H1 (cell line): ENCODE data around the gene DEFB112. TPM values are rescaled to one million over a fixed set of nuclear protein-coding genes. Genes with fewer than 3 reads are reported as not detected.

Source experiments
- CTCF ChIA-PET: fragments of 300-600 bp; sonication (Branson Sonifier 250); formaldehyde crosslinking; loops from one replicate; lab custom pipeline; 2021; ENCODE audit not compliant: partially characterized antibody; lab: Charles Lee
- POLR2A ChIA-PET: fragments of 300-600 bp; sonication (Branson Sonifier 250); formaldehyde crosslinking; loops from one replicate; lab custom pipeline; 2021; ENCODE audit warnings: inconsistent platforms; ENCODE audit not compliant: partially characterized antibody; lab: Charles Lee
- DNase-seq, 2 experiments: peaks; one replicate each; pipeline versions ENCODE4 v3.0.0 to v3.0.0-alpha.2; 2010 to 2022; ENCODE audit warnings: low spot score in 2 of 2, low read depth in 1 of 2, mixed read lengths in 1 of 2
- FAIRE-seq: peaks from 2 replicates; lab custom pipeline; 2011; peaks lifted over from hg19 to GRCh38; lab: Jason Lieb, UNC
- H2AFZ ChIP-seq: 2 replicates; pipeline ENCODE4 v1.8.1; 2012; ENCODE audit warnings: low read length, inconsistent platforms
- H2AK5ac ChIP-seq: 2 replicates; pipeline ENCODE4 v1.6.1; 2013; ENCODE audit warnings: low read depth, low read length
- H2BK120ac ChIP-seq: replicated peaks from 2 replicates; pipeline ENCODE3; 2013; ENCODE audit warnings: low read depth, low read length, inconsistent platforms
- H2BK12ac ChIP-seq: 2 replicates; pipeline ENCODE4 v1.6.1; 2013; ENCODE audit warnings: low read depth, low read length
- H2BK15ac ChIP-seq: 2 replicates; pipeline ENCODE4 v1.6.1; 2013; ENCODE audit warnings: low read length
- H2BK20ac ChIP-seq: 2 replicates; pipeline ENCODE4 v1.6.1; 2013; ENCODE audit warnings: low read length
- H2BK5ac ChIP-seq: 2 replicates; pipeline ENCODE4 v1.6.1; 2013; ENCODE audit warnings: low read depth, low read length
- H3K14ac ChIP-seq: 2 replicates; pipeline ENCODE4 v1.6.1; 2013; ENCODE audit warnings: inconsistent platforms; ENCODE audit not compliant: insufficient read length
- H3K18ac ChIP-seq: 2 replicates; pipeline ENCODE4 v1.6.1; 2013; ENCODE audit warnings: low read length; ENCODE audit errors: extremely low read depth
- H3K23ac ChIP-seq: 2 replicates; pipeline ENCODE4 v1.6.1; 2013; ENCODE audit warnings: inconsistent platforms; ENCODE audit not compliant: insufficient read length
- H3K23me2 ChIP-seq: 2 replicates; pipeline ENCODE4 v1.6.1; 2013; ENCODE audit warnings: low read depth, low read length
- H3K27ac ChIP-seq: 2 replicates; pipeline ENCODE4 v1.6.1; 2011; ENCODE audit warnings: low read depth, low read length, inconsistent platforms
- H3K27me3 ChIP-seq, 4 experiments: replicated peaks in 1 of 4; 1 replicate in 1 of 4; 2 replicates in 3 of 4; pipeline versions ENCODE4 v1.6.1 to v1.8.1; 2011 to 2013; ENCODE audit warnings: low read length in 3 of 4, mild to moderate bottlenecking in 3 of 4, inconsistent platforms in 2 of 4, mixed read lengths in 2 of 4, moderate library complexity in 1 of 4; ENCODE audit not compliant: control insufficient read depth in 3 of 4, insufficient read depth in 3 of 4; ENCODE audit errors: extremely low read depth in 1 of 4
- H3K36me3 ChIP-seq, 4 experiments: 2 replicates each; pipeline versions ENCODE4 v1.6.1 to v1.8.1; 2011 to 2013; ENCODE audit warnings: mild to moderate bottlenecking in 4 of 4, low read length in 3 of 4, moderate library complexity in 2 of 4, control low read depth in 1 of 4, inconsistent platforms in 1 of 4; ENCODE audit not compliant: insufficient read depth in 4 of 4, control insufficient read depth in 2 of 4
- H3K4ac ChIP-seq: replicated peaks from 2 replicates; pipeline ENCODE3; 2013; ENCODE audit warnings: low read length, low read depth, mixed read lengths, inconsistent platforms; ENCODE audit not compliant: insufficient read length
- H3K4me1 ChIP-seq, 4 experiments: replicated peaks in 1 of 4; 1 replicate in 1 of 4; 2 replicates in 3 of 4; pipeline versions ENCODE4 v1.6.1 to v1.8.1; 2011 to 2013; ENCODE audit warnings: low read length in 3 of 4, inconsistent platforms in 2 of 4, mixed read lengths in 1 of 4; ENCODE audit not compliant: insufficient read depth in 4 of 4, control insufficient read depth in 3 of 4
- H3K4me2 ChIP-seq, 2 experiments: 2 replicates each; pipeline versions ENCODE4 v1.6.1 to v1.8.1; 2011 to 2013; ENCODE audit warnings: low read depth in 2 of 2, low read length in 2 of 2, control low read depth in 1 of 2, inconsistent platforms in 1 of 2, mild to moderate bottlenecking in 1 of 2; ENCODE audit not compliant: insufficient read depth in 1 of 2
- H3K4me3 ChIP-seq, 4 experiments: fragments of 200-600, 300-600 bp in 1 of 4; sonication (generic), shearing (Covaris generic), sonication (Bioruptor Twin) in 1 of 4; 2 replicates each; pipeline versions ENCODE4 v1.5.1 to v1.8.1; 2011 to 2016; ENCODE audit warnings: low read length in 4 of 4, low read depth in 3 of 4, control low read depth in 2 of 4, inconsistent platforms in 2 of 4, mild to moderate bottlenecking in 2 of 4, mixed read lengths in 1 of 4, moderate library complexity in 1 of 4; ENCODE audit not compliant: insufficient read depth in 2 of 4; ENCODE audit errors: extremely low read depth in 1 of 4
- H3K56ac ChIP-seq: replicated peaks from 2 replicates; pipeline ENCODE3; 2013; ENCODE audit warnings: low read depth, mild to moderate bottlenecking, mixed read lengths, low read length, inconsistent platforms; ENCODE audit not compliant: insufficient read length
- H3K79me1 ChIP-seq: 2 replicates; pipeline ENCODE4 v1.6.1; 2013; ENCODE audit warnings: low read depth, low read length, control low read depth
- H3K79me2 ChIP-seq, 2 experiments: 2 replicates each; pipeline versions ENCODE4 v1.6.1 to v1.8.1; 2012 to 2013; ENCODE audit warnings: low read length in 2 of 2, mild to moderate bottlenecking in 2 of 2, inconsistent platforms in 1 of 2; ENCODE audit not compliant: insufficient read depth in 2 of 2, control insufficient read depth in 1 of 2
- H3K9ac ChIP-seq, 4 experiments: replicated peaks in 1 of 4; 1 replicate in 1 of 4; 2 replicates in 3 of 4; pipeline versions ENCODE4 v1.6.1 to v1.8.1; 2011 to 2013; ENCODE audit warnings: low read depth in 3 of 4, low read length in 3 of 4, control low read depth in 2 of 4, mild to moderate bottlenecking in 2 of 4, moderate library complexity in 2 of 4, inconsistent platforms in 1 of 4; ENCODE audit errors: extremely low read depth in 1 of 4
- H3K9me3 ChIP-seq, 2 experiments: 2 replicates each; pipeline versions ENCODE4 v1.6.1 to v1.8.1; 2012 to 2013; ENCODE audit warnings: mild to moderate bottlenecking in 2 of 2, moderate library complexity in 2 of 2, control low read depth in 1 of 2, inconsistent platforms in 1 of 2, low read depth in 1 of 2, low read length in 1 of 2, mixed read lengths in 1 of 2; ENCODE audit not compliant: insufficient read depth in 2 of 2
- H4K20me1 ChIP-seq, 2 experiments: replicated peaks in 1 of 2; 2 replicates each; pipeline versions ENCODE3 to v1.8.1; 2011 to 2013; ENCODE audit warnings: inconsistent platforms in 2 of 2, low read length in 2 of 2, mild to moderate bottlenecking in 1 of 2; ENCODE audit not compliant: insufficient read depth in 2 of 2, control insufficient read depth in 1 of 2
- H4K5ac ChIP-seq: 2 replicates; pipeline ENCODE4 v1.6.1; 2013; ENCODE audit warnings: low read length, low read depth, mixed read lengths, inconsistent platforms; ENCODE audit not compliant: insufficient read length
- H4K8ac ChIP-seq: 2 replicates; pipeline ENCODE4 v1.8.0; 2013; ENCODE audit warnings: mild to moderate bottlenecking, moderate library complexity, low read length, inconsistent platforms; ENCODE audit not compliant: insufficient read depth; ENCODE audit errors: extremely low read depth
- H4K91ac ChIP-seq: replicated peaks from 2 replicates; pipeline ENCODE3; 2013; ENCODE audit warnings: low read length, mixed read lengths, inconsistent platforms; ENCODE audit not compliant: insufficient read length
- BACH1 ChIP-seq: IDR thresholded peaks from 2 replicates; pipeline ENCODE4 v1.6.1; 2012; ENCODE audit warnings: low read length, improper control_type of control experiment
- BRCA1 ChIP-seq: IDR thresholded peaks from 2 replicates; pipeline ENCODE4 v1.6.1; 2012; ENCODE audit warnings: low read depth, low read length, improper control_type of control experiment
- EGR1 ChIP-seq: IDR thresholded peaks from 2 replicates; pipeline ENCODE4 v1.6.1; 2011; ENCODE audit warnings: low read depth, low read length, borderline replicate concordance
- KDM1A ChIP-seq: fragments of 200-600, 300-600 bp; sonication (generic); IDR thresholded peaks from 2 replicates; pipeline ENCODE4 v1.7.1; 2016; ENCODE audit warnings: mild to moderate bottlenecking, low read length, borderline replicate concordance
- MAX ChIP-seq: IDR thresholded peaks from 2 replicates; pipeline ENCODE4 v1.6.1; 2012; ENCODE audit warnings: inconsistent platforms
- NANOG ChIP-seq: IDR thresholded peaks from 2 replicates; pipeline ENCODE4 v1.6.1; 2011; ENCODE audit warnings: low read length, low read depth, mild to moderate bottlenecking, inconsistent platforms; ENCODE audit not compliant: insufficient read depth, poor library complexity, severe bottlenecking
- NRF1 ChIP-seq: IDR thresholded peaks from 2 replicates; pipeline ENCODE4 v1.6.1; 2011; ENCODE audit warnings: mild to moderate bottlenecking, low read depth, low read length, improper control_type of control experiment
- SAP30 ChIP-seq: fragments of 300-600 bp; sonication (generic); IDR thresholded peaks from 2 replicates; pipeline ENCODE4 v1.7.1; 2012; ENCODE audit warnings: low read length, moderate library complexity, mild to moderate bottlenecking, inconsistent platforms; ENCODE audit not compliant: insufficient read depth, insufficient replicate concordance
- SP4 ChIP-seq: IDR thresholded peaks from 2 replicates; pipeline ENCODE4 v1.6.1; 2012; ENCODE audit warnings: low read length, inconsistent platforms
- WGBS, 2 experiments: shearing (Covaris generic) in 1 of 2; methylation state at CpG; one replicate each; pipeline versions ENCODE4 v1.1.6 to v1.1.7; 2013 to 2015; ENCODE audit warnings: low lambda C conversion rate in 2 of 2, mixed read lengths in 2 of 2, inconsistent platforms in 1 of 2, low coverage in 1 of 2, missing lambda C conversion rate in 1 of 2; ENCODE audit not compliant: insufficient replicate concordance in 2 of 2, insufficient coverage in 1 of 2, insufficient read length in 1 of 2; ENCODE audit errors: extremely low coverage in 1 of 2, missing lambda C conversion rate in 1 of 2; 5-methylcytosine and 5-hydroxymethylcytosine counted together
- polyA plus RNA-seq, 7 experiments: library from polyadenylated mRNA; depleted of rRNA in 3 of 7; stranded (reverse) in 5 of 7; unstranded in 2 of 7; fragments of >200 nt in 5 of 7; fragments of 200-250 nt in 2 of 7; gene quantifications; 1 replicate in 5 of 7; 2 replicates in 1 of 7; 4 replicates in 1 of 7; pipeline versions ENCODE4 v1.2.1 to v1.2.3, GENCODE V29; 2011 to 2013; ENCODE audit warnings: missing spikeins in 2 of 7, mixed read lengths in 2 of 7
- total RNA-seq: library from RNA; stranded (reverse); fragmentation: NEBNext Ultra II Directional; extraction: Animal tissue kit (Norgen Biotek cat#: 25700); gene quantifications from 2 replicates; pipeline ENCODE4 v1.2.1, GENCODE V29; 2021

DEFB112 gene
- total and polyA plus RNA-seq, 2 of the 8 experiments (the other 6 are each of a cell fraction or from before 2014, with no cell fraction given) = not detected

DNA sequence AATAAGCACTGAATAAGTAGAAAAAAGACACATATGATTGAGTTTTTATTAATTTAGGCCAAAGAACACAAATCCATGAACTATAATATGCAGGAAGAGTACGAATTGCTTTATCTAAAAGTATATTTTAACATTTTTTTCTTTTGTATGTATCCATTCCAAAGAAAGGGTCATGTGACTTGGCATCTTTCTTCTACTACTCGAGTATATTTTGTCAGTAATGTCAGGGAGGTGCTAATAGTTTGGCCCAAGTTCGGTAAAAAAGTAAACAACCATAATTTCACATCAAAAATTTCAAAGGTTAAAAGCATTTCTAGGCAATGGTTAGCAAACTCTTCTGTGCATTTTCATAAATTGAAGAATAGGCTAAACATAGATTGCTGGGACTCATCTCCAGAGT lies 46.6 kb downstream of the DEFB112 start:
- no peak overlapping the region for H3K14ac ChIP-seq
- H4K91ac ChIP-seq = no peak overlapping the region
- TF ChIP-seq BACH1 (no peak), SAP30 (no peak), EGR1 (no peak), BRCA1 (no peak), KDM1A (no peak), NRF1 (no peak), MAX (no peak), SP4 (no peak), NANOG (no peak)
- POLR2A ChIA-PET = no interaction called here
- H3K4me1 ChIP-seq = no peaks in the 10 kb centered on the region
- H2AK5ac ChIP-seq = no peak overlapping the region
- H3K79me1 ChIP-seq = no peaks in the 10 kb centered on the region
- no peaks in the 10 kb centered on the region for H3K27me3 ChIP-seq
- H3K27ac ChIP-seq = no peak overlapping the region
- H3K4me3 ChIP-seq = no peak overlapping the region
- no peak overlapping the region for H2BK20ac ChIP-seq
- FAIRE-seq (no peak), DNase-seq (no peak)
- H3K9me3 ChIP-seq = no peaks in the 10 kb centered on the region
- H2BK12ac ChIP-seq = no peak overlapping the region
- WGBS, 2 experiments = 93% methylated on average over 3 of the region's 3 CpGs; no CpG with 5 or more reads in 1 of the 2 experiments
- CTCF ChIA-PET = no interaction called here
- H3K4me2 ChIP-seq = no peak overlapping the region
- no peak overlapping the region for H3K9ac ChIP-seq
- H2BK15ac ChIP-seq = no peak overlapping the region
- H4K8ac ChIP-seq = no peak overlapping the region
- no peak overlapping the region for H4K5ac ChIP-seq
- H3K23ac ChIP-seq = no peak overlapping the region
- no peak overlapping the region for H2BK5ac ChIP-seq
- H3K23me2 ChIP-seq = no peaks in the 10 kb centered on the region
- no peaks in the 10 kb centered on the region for H3K36me3 ChIP-seq
- no peak overlapping the region for H3K18ac ChIP-seq
- no peaks in the 10 kb centered on the region for H4K20me1 ChIP-seq
- no peaks in the 10 kb centered on the region for H3K79me2 ChIP-seq
- no peak overlapping the region for H2AFZ ChIP-seq
- no peak overlapping the region for H2BK120ac ChIP-seq
- no peak overlapping the region for H3K4ac ChIP-seq
- H3K56ac ChIP-seq = no peak overlapping the region
